ENCODE results near the gene LDB1.

Gene LDB1

GRCh38 chr10:102065561-102066398 lies 54.4 kb downstream of the LDB1 start:
- DNase-seq (ENCODE audit: insufficient read length, low spot score) (peak; percentile 30), FAIRE-seq (peak; percentile 33)

GRCh38 chr10:102064868-102065560 lies 55.2 kb downstream of the LDB1 start, which contains the start of gene HPS6:
HPS6 (plus strand) TSS chr10:102065349; CDS start chr10:102065475, 126 bp downstream.
- DNase-seq (ENCODE audit: insufficient read length, low spot score) = peak; percentile 97
- FAIRE-seq = peak; percentile 98

GRCh38 chr10:102064503-102064867 lies 55.7 kb downstream of the LDB1 start:
- DNase-seq (ENCODE audit: insufficient read length, low spot score) = no peak
- no peak for FAIRE-seq

- no peak for FAIRE-seq
- DNase-seq (ENCODE audit: insufficient read length, low spot score) = no peak
Observed at GRCh38 chr10:102059987-102060386, 60.2 kb downstream of the LDB1 start.
